Measurements from ENCODE around the gene C11orf52.

DNA sequence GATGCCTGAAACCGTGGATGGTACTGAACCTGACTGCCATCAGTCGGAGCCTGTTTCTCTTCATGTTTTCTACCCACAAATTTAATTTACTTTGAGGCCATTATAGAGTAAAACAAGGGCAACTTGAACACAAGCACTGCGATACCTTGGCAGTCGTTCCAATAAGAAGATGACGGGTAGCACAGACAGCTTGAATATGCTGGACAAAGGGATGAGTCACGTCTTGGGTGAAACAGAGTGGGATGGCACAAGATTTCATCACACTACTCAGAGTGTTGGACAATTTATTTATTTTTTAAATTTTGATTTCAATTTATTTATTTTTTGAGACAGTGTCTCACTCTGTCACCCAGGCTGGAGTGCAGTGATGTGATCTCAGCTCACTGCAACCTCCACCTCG lies 24.1 kb downstream of the C11orf52 start:
- TF ChIP-seq CTCF (IDR thresholded peaks at IDR 0.05) (no peak), POLR2A (IDR thresholded peaks at IDR 0.05) (no peak), EP300 (IDR thresholded peaks at IDR 0.05) (no peak)

Data from suprapubic skin (tissue), 3 donors.